HUES48 (cell line): ENCODE results near the gene SFTA2.
"Not testable (repeated sequence)": the region's sequence is repeated elsewhere in the genome, so short reads cannot be mapped to it uniquely, and the experiment has no call there.

Experiments used
- H3K27ac ChIP-seq: one replicate; pipeline ENCODE4 v1.7.0; 2013; ENCODE audit warnings: low read depth, low read length, inconsistent platforms
- H3K27me3 ChIP-seq: 2 replicates; pipeline ENCODE4 v1.6.1; 2013; ENCODE audit warnings: mild to moderate bottlenecking, low read length; ENCODE audit not compliant: control insufficient read depth, insufficient read depth
- H3K36me3 ChIP-seq: 2 replicates; pipeline ENCODE4 v1.6.1; 2013; ENCODE audit warnings: low read length; ENCODE audit not compliant: control insufficient read depth, insufficient read depth
- H3K4me1 ChIP-seq: 2 replicates; pipeline ENCODE4 v1.6.1; 2013; ENCODE audit warnings: mild to moderate bottlenecking, low read length; ENCODE audit not compliant: control insufficient read depth, insufficient read depth
- H3K4me3 ChIP-seq: 2 replicates; pipeline ENCODE4 v1.5.1; 2013; ENCODE audit warnings: mild to moderate bottlenecking, low read depth, low read length
- H3K9ac ChIP-seq: 2 replicates; pipeline ENCODE4 v1.6.1; 2013; ENCODE audit warnings: mild to moderate bottlenecking, low read depth, low read length, moderate library complexity
- H3K9me3 ChIP-seq: 2 replicates; pipeline ENCODE4 v1.6.1; 2013; ENCODE audit warnings: low read length; ENCODE audit not compliant: control insufficient read depth, insufficient read depth

The SFTA2 gene

GRCh38 chr6:30912746-30913520 is 19.0 kb downstream of the SFTA2 start:
- no peak overlapping the region for H3K27ac ChIP-seq
- H3K9ac ChIP-seq: no peak overlapping the region
- no peaks in the 10 kb centered on the region for H3K27me3 ChIP-seq
- peaks cover 18% of the 10 kb centered on the region for H3K4me1 ChIP-seq
- no peak overlapping the region for H3K4me3 ChIP-seq
- peaks cover 60% of the 10 kb centered on the region for H3K36me3 ChIP-seq
- no peaks in the 10 kb centered on the region for H3K9me3 ChIP-seq

- not testable (repeated sequence) for H3K9me3 ChIP-seq, H3K4me3 ChIP-seq, H3K27me3 ChIP-seq, H3K9ac ChIP-seq, H3K27ac ChIP-seq
- Histone ChIP-seq H3K36me3 (peaks cover 40% of the 10 kb centered on the region), H3K4me1 (peaks cover 18% of the 10 kb centered on the region)
Observed at GRCh38 chr6:30910473-30910872, 21.5 kb downstream of the SFTA2 start.

- Histone ChIP-seq H3K9me3 (no peaks in the 10 kb centered on the region), H3K4me1 (peaks cover 6% of the 10 kb centered on the region; the same call in 1 of the 2 replicates), H3K36me3 (peaks cover 40% of the 10 kb centered on the region), H3K27ac (no peak overlapping the region), H3K4me3 (peak overlapping the region; percentile 95), H3K9ac (no peak overlapping the region), H3K27me3 (no peaks in the 10 kb centered on the region)
Observed at GRCh38 chr6:30908700-30909099, 23.3 kb downstream of the SFTA2 start.

- Histone ChIP-seq H3K27ac (peak within 1 kb of the TSS; percentile 37), H3K9ac (peak within 1 kb of the TSS; percentile 59), H3K9me3 (no peaks in the 10 kb centered on the region), H3K27me3 (no peaks in the 10 kb centered on the region), H3K4me3 (peak within 1 kb of the TSS; percentile 95), H3K36me3 (peaks cover 34% of the 10 kb centered on the region), H3K4me1 (no peaks in the 10 kb centered on the region)
Observed at GRCh38 chr6:30907758-30908591, 24.0 kb downstream of the SFTA2 start, which contains the start of gene GTF2H4. Gene GTF2H4, plus strand, starts transcription at chr6:30908207.

- Histone ChIP-seq H3K4me3 (peak overlapping the region; percentile 95), H3K36me3 (peaks cover 28% of the 10 kb centered on the region), H3K27ac (peak overlapping the region; percentile 37)
- not testable (repeated sequence) for H3K27me3 ChIP-seq, H3K9me3 ChIP-seq, H3K9ac ChIP-seq, H3K4me1 ChIP-seq
Observed at GRCh38 chr6:30907290-30907757, 24.6 kb downstream of the SFTA2 start.

GRCh38 chr6:30903236-30903635 is 28.7 kb downstream of the SFTA2 start:
- Histone ChIP-seq H3K27me3 (no peaks in the 10 kb centered on the region), H3K9ac (no peak overlapping the region), H3K4me3 (no peak overlapping the region), H3K4me1 (no peaks in the 10 kb centered on the region), H3K27ac (no peak overlapping the region), H3K9me3 (no peaks in the 10 kb centered on the region), H3K36me3 (peaks cover 21% of the 10 kb centered on the region)

- Histone ChIP-seq H3K9me3 (no peaks in the 10 kb centered on the region), H3K4me1 (no peaks in the 10 kb centered on the region), H3K4me3 (no peak overlapping the region), H3K9ac (no peak overlapping the region), H3K27ac (no peak overlapping the region), H3K36me3 (peaks cover 26% of the 10 kb centered on the region), H3K27me3 (no peaks in the 10 kb centered on the region)
Observed at GRCh38 chr6:30902709-30903108, 29.3 kb downstream of the SFTA2 start.

- H3K9me3 ChIP-seq, H3K4me1 ChIP-seq, H3K27ac ChIP-seq, H3K9ac ChIP-seq, H3K27me3 ChIP-seq, H3K4me3 ChIP-seq: not testable (repeated sequence)
- H3K36me3 ChIP-seq: peaks cover 31% of the 10 kb centered on the region
Observed at GRCh38 chr6:30902196-30902595, 29.8 kb downstream of the SFTA2 start.

GRCh38 chr6:30901436-30901835 is 30.5 kb downstream of the SFTA2 start:
- no peaks in the 10 kb centered on the region for H3K27me3 ChIP-seq
- H3K27ac ChIP-seq: no peak overlapping the region
- no peak overlapping the region for H3K4me3 ChIP-seq
- H3K9ac ChIP-seq: no peak overlapping the region
- no peaks in the 10 kb centered on the region for H3K9me3 ChIP-seq
- no peaks in the 10 kb centered on the region for H3K4me1 ChIP-seq
- peaks cover 38% of the 10 kb centered on the region for H3K36me3 ChIP-seq

- Histone ChIP-seq H3K4me3 (no peak overlapping the region), H3K9ac (no peak overlapping the region), H3K27ac (no peak overlapping the region), H3K36me3 (peaks cover 43% of the 10 kb centered on the region), H3K9me3 (no peaks in the 10 kb centered on the region), H3K27me3 (no peaks in the 10 kb centered on the region), H3K4me1 (no peaks in the 10 kb centered on the region)
Observed at GRCh38 chr6:30900863-30901417, 31.0 kb downstream of the SFTA2 start.
